Measurements from ENCODE around the gene MT1M.
"Not testable (repeated sequence)": the region's sequence is repeated elsewhere in the genome, so short reads cannot be mapped to it uniquely, and the experiment has no call there.

DNA sequence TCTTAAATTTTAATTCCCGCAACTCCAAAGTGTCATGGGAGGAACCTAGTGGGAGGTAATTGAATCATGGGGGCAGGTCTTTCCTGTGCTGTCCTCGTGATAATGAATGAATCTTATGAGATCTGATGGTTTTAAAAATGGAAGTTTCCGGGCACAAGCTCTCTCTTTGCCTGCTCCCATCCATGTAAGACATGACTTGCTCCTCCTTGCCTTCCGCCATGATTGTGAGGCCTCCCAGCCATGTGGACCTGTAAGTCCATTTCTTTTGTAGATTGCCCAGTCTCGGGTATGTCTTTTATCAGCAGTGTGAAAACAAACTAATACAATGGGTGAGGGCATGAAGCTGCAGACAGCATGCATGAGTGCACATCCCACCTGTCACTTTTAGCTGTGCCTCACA lies 9.3 kb upstream of the MT1M start:
- TF ChIP-seq, protein P1, sequence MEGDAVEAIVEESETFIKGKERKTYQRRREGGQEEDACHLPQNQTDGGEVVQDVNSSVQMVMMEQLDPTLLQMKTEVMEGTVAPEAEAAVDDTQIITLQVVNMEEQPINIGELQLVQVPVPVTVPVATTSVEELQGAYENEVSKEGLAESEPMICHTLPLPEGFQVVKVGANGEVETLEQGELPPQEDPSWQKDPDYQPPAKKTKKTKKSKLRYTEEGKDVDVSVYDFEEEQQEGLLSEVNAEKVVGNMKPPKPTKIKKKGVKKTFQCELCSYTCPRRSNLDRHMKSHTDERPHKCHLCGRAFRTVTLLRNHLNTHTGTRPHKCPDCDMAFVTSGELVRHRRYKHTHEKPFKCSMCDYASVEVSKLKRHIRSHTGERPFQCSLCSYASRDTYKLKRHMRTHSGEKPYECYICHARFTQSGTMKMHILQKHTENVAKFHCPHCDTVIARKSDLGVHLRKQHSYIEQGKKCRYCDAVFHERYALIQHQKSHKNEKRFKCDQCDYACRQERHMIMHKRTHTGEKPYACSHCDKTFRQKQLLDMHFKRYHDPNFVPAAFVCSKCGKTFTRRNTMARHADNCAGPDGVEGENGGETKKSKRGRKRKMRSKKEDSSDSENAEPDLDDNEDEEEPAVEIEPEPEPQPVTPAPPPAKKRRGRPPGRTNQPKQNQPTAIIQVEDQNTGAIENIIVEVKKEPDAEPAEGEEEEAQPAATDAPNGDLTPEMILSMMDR (IDR thresholded peaks at IDR 0.05): not testable (repeated sequence)
- TF ChIP-seq POLR2A (IDR thresholded peaks at IDR 0.05; ENCODE audit: low read depth): not testable (repeated sequence)

Measured in esophagus muscularis mucosa (tissue), 3 donors.